Panc1 (cell line): Measurements from ENCODE around the gene RASSF8. TPM values are rescaled to one million over a fixed set of nuclear protein-coding genes. Genes with fewer than 3 reads are reported as not detected.

Experiments
- ATAC-seq: fragments of 200-7000 bp; cut with Tn5 transposase; 2 replicates; pipeline ENCODE4 v1.9.1; 2020; ENCODE audit warnings: mild to moderate bottlenecking, moderate library complexity
- BruUV-seq: library from RNA; stranded (reverse); fragments of 400-500 nt; replicated peaks from 2 replicates; lab custom pipeline; 2021; lab: Mats Ljungman, UMichigan
- CTCF ChIA-PET: fragments of 300-600 bp; sonication (Branson Sonifier 250); formaldehyde crosslinking; loops from one replicate; lab custom pipeline; 2022; ENCODE audit warnings: antibody characterized with exemption; lab: Charles Lee
- POLR2A ChIA-PET: fragments of 300-600 bp; sonication (Branson Sonifier 250); formaldehyde crosslinking; loops from one replicate; lab custom pipeline; 2022; ENCODE audit warnings: antibody characterized with exemption; lab: Charles Lee
- DNase-seq: peaks from one replicate; pipeline ENCODE4 v3.0.0-alpha.2; 2010; ENCODE audit warnings: low read depth, low spot score
- H3K27ac ChIP-seq: 2 replicates; pipeline ENCODE4 v1.5.1; 2011; ENCODE audit warnings: mild to moderate bottlenecking, low read length, inconsistent platforms
- H3K27me3 ChIP-seq: fragments of 200-500 bp; sonication (Bioruptor generic); 2 replicates; pipeline ENCODE4 v1.6.0; 2014; ENCODE audit warnings: low read length, inconsistent platforms; ENCODE audit not compliant: control insufficient read depth, insufficient read depth
- H3K36me3 ChIP-seq: fragments of 200-500 bp; sonication (Bioruptor generic); 2 replicates; pipeline ENCODE4 v1.5.1; 2014; ENCODE audit warnings: inconsistent platforms, mild to moderate bottlenecking, low read length, moderate library complexity; ENCODE audit not compliant: control insufficient read depth, insufficient read depth
- H3K4me1 ChIP-seq: 2 replicates; pipeline ENCODE4 v1.5.1; 2011; ENCODE audit warnings: inconsistent platforms, mild to moderate bottlenecking, low read length, moderate library complexity; ENCODE audit not compliant: control insufficient read depth, insufficient read depth
- H3K4me3 ChIP-seq, 2 experiments: 2 replicates each; pipeline ENCODE4 v1.5.1; 2011 to 2012; ENCODE audit warnings: low read depth in 2 of 2, low read length in 2 of 2, mild to moderate bottlenecking in 2 of 2, inconsistent platforms in 1 of 2, moderate library complexity in 1 of 2
- H3K9me3 ChIP-seq: fragments of 200-500 bp; sonication (Bioruptor generic); 2 replicates; pipeline ENCODE4 v1.5.1; 2014; ENCODE audit warnings: low read depth, mild to moderate bottlenecking, inconsistent platforms, low read length, moderate library complexity; ENCODE audit not compliant: control insufficient read depth, insufficient read depth
- POLR2AphosphoS5 ChIP-seq: IDR thresholded peaks from 2 replicates; pipeline ENCODE4 v1.6.1; 2012; ENCODE audit warnings: mild to moderate bottlenecking, low read depth, low read length, moderate library complexity
- REST ChIP-seq, 2 experiments: IDR thresholded peaks; 2 replicates each; pipeline ENCODE4 v1.6.1; 2011 to 2012; ENCODE audit warnings: low read depth in 2 of 2, control low read depth in 1 of 2, low read length in 1 of 2, mild to moderate bottlenecking in 1 of 2, moderate library complexity in 1 of 2; ENCODE audit not compliant: insufficient read depth in 1 of 2
- SIN3A ChIP-seq: IDR thresholded peaks from 2 replicates; pipeline ENCODE4 v1.6.1; 2012; ENCODE audit warnings: low read depth, mild to moderate bottlenecking, low read length, moderate library complexity, borderline replicate concordance; ENCODE audit not compliant: insufficient read depth
- TCF7L2 ChIP-seq: IDR thresholded peaks from 2 replicates; pipeline ENCODE4 v1.6.1; 2011; ENCODE audit warnings: mild to moderate bottlenecking, low read depth, low read length, inconsistent platforms
- in situ Hi-C: cut with HindIII; loops from 2 replicates; pipeline ENCODE4 v1.10.0; 2016; ENCODE audit warnings: low sequenced_read_pairs, low pct_unique_long_range_greater_than_20kb
- intact Hi-C: fragments of 100-400 bp; cut with micrococcal nuclease; formaldehyde crosslinking; loops from one replicate; pipeline ENCODE4 v1.10.0; 2022; ENCODE audit not compliant: unreplicated experiment
- total RNA-seq: library from RNA; stranded (reverse); gene quantifications from one replicate; pipeline ENCODE4 v1.2.1, GENCODE V29; 2021; ENCODE audit not compliant: unreplicated experiment
- TF ChIP-seq, protein P1 (sequence below): fragments of 450-650 bp; IDR thresholded peaks from 2 replicates; pipeline ENCODE4 v1.5.1; 2017; ENCODE audit warnings: mild to moderate bottlenecking

The RASSF8 gene
- total RNA-seq, 1 experiment from 2014 or later = 103 TPM

DNA sequence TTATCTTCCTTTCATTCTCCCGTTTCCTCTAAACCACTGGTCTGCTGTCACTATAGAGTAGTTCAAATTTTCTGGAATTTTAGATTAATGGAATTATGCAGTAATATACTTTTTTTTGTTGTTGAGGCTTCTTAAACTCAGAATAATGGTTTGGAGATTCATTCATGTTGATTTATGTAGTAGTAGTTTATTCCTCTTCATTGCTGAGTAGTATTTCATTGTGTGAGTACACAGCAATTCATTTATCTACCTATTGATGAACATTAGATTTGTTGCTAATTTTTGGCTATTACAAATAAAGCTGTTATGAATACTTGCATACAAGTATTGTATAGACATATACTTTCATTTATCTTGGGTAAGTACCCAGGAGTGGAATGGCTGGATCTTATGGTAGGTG is 7.2 kb downstream of the RASSF8 start:
- BruUV-seq = no TSS peak
- ChIA-PET CTCF (no interaction called here), POLR2A (no interaction called here)
- Histone ChIP-seq H3K27ac (no peak overlapping the region), H3K27me3 (no peaks in the 10 kb centered on the region), H3K4me1 (peaks cover 39% of the 10 kb centered on the region), H3K9me3 (no peaks in the 10 kb centered on the region), H3K36me3 (no peaks in the 10 kb centered on the region), H3K4me3 (no peak overlapping the region)
- intact Hi-C loops (no loop called here), in situ Hi-C loops (no loop called here)
- ATAC-seq (no peak), DNase-seq (no peak)
- TF ChIP-seq, protein P1, sequence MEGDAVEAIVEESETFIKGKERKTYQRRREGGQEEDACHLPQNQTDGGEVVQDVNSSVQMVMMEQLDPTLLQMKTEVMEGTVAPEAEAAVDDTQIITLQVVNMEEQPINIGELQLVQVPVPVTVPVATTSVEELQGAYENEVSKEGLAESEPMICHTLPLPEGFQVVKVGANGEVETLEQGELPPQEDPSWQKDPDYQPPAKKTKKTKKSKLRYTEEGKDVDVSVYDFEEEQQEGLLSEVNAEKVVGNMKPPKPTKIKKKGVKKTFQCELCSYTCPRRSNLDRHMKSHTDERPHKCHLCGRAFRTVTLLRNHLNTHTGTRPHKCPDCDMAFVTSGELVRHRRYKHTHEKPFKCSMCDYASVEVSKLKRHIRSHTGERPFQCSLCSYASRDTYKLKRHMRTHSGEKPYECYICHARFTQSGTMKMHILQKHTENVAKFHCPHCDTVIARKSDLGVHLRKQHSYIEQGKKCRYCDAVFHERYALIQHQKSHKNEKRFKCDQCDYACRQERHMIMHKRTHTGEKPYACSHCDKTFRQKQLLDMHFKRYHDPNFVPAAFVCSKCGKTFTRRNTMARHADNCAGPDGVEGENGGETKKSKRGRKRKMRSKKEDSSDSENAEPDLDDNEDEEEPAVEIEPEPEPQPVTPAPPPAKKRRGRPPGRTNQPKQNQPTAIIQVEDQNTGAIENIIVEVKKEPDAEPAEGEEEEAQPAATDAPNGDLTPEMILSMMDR = no peak
- TF ChIP-seq SIN3A = no peak
- TF ChIP-seq REST (IDR thresholded peaks at IDR 0.05; ENCODE audit: insufficient read depth in 1 of 2, low read depth in 2 of 2, low read length in 1 of 2) = no peak
- no peak for TF ChIP-seq TCF7L2
- no peak for TF ChIP-seq POLR2AphosphoS5

DNA sequence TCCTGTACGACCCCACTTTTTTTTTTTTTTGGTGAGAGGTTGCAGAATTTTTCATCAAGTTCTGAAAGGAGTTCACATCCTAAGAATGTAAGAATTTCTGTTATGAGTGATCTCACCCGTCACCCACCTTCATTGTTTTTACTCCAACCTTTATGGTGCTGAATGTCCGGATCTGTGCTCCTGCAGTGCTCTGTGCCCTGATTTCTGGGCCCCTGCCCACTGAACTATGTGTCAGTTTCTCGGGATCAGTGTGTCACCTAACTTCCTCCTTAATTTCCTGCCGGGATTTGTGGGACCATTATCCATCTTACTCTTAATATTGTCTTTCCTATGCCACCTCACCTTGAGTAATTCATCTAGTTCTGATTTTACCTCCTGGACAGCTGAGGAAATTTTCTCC is 11.6 kb downstream of the RASSF8 start:
- no TSS peak for BruUV-seq
- ATAC-seq (no peak), DNase-seq (no peak)
- no peak overlapping the region for H3K4me3 ChIP-seq
- no peak for TF ChIP-seq POLR2AphosphoS5
- TF ChIP-seq, protein P1 = no peak
- no peak for TF ChIP-seq SIN3A
- ChIA-PET POLR2A (no interaction called here), CTCF (no interaction called here)
- H3K9me3 ChIP-seq = no peaks in the 10 kb centered on the region
- H3K4me1 ChIP-seq = peaks cover 32% of the 10 kb centered on the region
- no peaks in the 10 kb centered on the region for H3K27me3 ChIP-seq
- intact Hi-C loops (no loop called here), in situ Hi-C loops (no loop called here)
- H3K36me3 ChIP-seq = no peaks in the 10 kb centered on the region
- no peak overlapping the region; the same call in 1 of the 2 replicates for H3K27ac ChIP-seq
